ENCODE results near the gene SMIM11.

- TF ChIP-seq CTCF (IDR thresholded peaks at IDR 0.05; ENCODE audit: insufficient read depth, low read depth, low read length) (no peak), EZH2 (IDR thresholded peaks at IDR 0.05; ENCODE audit: insufficient read depth, low read length) (no peak)
Observed at GRCh38 chr21:34360488-34361241, 14.6 kb upstream of the SMIM11 start.

All from astrocyte (in vitro differentiated cells and primary cell).